Measurements from ENCODE around the gene RASAL3. TPM values are rescaled to one million over a fixed set of nuclear protein-coding genes. Genes with fewer than 3 reads are reported as not detected.

Gene RASAL3
- polyA plus RNA-seq, 2 of the 4 experiments (the other 2 are of a cell fraction) = not detected

DNA sequence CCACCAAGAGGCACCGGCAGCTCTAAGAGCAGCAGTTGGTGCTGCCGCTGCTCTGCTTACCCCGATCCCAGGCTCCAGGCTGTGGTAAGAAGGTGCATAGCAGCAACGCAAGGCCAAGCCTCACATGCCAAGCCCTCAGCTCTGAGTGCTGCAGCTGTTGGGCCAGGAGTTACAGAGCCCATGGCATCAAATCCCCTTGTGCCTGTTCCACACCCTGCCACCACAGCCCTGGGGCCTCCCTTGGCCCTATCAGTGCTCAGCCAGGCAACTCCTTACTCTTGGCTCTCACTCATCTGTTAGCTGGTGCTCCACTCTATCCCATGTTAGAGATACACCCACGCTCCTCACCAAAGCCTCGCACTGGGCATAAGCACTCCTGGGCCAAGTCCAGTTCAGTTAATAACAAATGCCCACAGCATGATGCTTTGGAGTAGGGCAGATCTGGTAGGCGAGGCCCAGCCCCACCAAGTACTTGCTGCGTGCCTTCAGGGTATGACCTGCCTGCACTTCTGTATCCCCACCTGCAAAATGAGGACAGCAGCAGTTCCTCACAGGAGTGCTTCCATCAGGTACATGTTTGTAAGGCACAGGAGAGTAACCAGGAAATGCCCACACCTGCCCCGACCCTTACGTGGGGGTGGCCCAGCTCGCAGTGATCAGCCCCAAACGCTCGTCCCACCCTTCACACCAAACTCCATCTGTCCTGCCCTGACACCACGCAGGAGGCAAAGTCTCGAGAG lies 61.8 kb downstream of the RASAL3 start:
- TF ChIP-seq ZC3H11A (IDR thresholded peaks at IDR 0.05) (no peak), MAZ (IDR thresholded peaks at IDR 0.05; ENCODE audit: borderline replicate concordance, low read depth, low read length) (no peak), RFX5 (IDR thresholded peaks at IDR 0.05) (no peak), RCOR1 (IDR thresholded peaks at IDR 0.05; ENCODE audit: low read depth, low read length) (no peak), POLR2AphosphoS2 (conservative IDR thresholded peaks at IDR 0.05; ENCODE audit: low read length) (no peak), EHF (CRISPR knock-in tag; IDR thresholded peaks at IDR 0.05) (no peak), JUNB (IDR thresholded peaks at IDR 0.05) (no peak), NFE2L2 (conservative IDR thresholded peaks at IDR 0.05; ENCODE audit: low read length) (no peak), TFCP2L1 (CRISPR knock-in tag; IDR thresholded peaks at IDR 0.05) (no peak), HOXA7 (CRISPR knock-in tag; IDR thresholded peaks at IDR 0.05) (no peak), PHF8 (IDR thresholded peaks at IDR 0.05; ENCODE audit: borderline replicate concordance, low read depth) (no peak), ESRRA (IDR thresholded peaks at IDR 0.05; ENCODE audit: borderline replicate concordance, low read length) (no peak), TP53 (CRISPR knock-in tag; IDR thresholded peaks at IDR 0.05) (no peak), FOXS1 (CRISPR knock-in tag; IDR thresholded peaks at IDR 0.05) (no peak), CBX2 (IDR thresholded peaks at IDR 0.05; ENCODE audit: borderline replicate concordance, low read depth) (no peak), MAFK (IDR thresholded peaks at IDR 0.05; ENCODE audit: partially characterized antibody) (no peak)
- TF ChIP-seq, protein P1, sequence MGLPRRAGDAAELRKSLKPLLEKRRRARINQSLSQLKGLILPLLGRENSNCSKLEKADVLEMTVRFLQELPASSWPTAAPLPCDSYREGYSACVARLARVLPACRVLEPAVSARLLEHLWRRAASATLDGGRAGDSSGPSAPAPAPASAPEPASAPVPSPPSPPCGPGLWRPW (IDR thresholded peaks at IDR 0.05) = no peak
- TF ChIP-seq, protein P2, sequence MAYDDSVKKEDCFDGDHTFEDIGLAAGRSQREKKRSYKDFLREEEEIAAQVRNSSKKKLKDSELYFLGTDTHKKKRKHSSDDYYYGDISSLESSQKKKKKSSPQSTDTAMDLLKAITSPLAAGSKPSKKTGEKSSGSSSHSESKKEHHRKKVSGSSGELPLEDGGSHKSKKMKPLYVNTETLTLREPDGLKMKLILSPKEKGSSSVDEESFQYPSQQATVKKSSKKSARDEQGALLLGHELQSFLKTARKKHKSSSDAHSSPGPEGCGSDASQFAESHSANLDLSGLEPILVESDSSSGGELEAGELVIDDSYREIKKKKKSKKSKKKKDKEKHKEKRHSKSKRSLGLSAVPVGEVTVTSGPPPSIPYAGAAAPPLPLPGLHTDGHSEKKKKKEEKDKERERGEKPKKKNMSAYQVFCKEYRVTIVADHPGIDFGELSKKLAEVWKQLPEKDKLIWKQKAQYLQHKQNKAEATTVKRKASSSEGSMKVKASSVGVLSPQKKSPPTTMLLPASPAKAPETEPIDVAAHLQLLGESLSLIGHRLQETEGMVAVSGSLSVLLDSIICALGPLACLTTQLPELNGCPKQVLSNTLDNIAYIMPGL (CRISPR knock-in tag; IDR thresholded peaks at IDR 0.05; ENCODE audit: borderline replicate concordance) = no peak
- TF ChIP-seq, protein P3, sequence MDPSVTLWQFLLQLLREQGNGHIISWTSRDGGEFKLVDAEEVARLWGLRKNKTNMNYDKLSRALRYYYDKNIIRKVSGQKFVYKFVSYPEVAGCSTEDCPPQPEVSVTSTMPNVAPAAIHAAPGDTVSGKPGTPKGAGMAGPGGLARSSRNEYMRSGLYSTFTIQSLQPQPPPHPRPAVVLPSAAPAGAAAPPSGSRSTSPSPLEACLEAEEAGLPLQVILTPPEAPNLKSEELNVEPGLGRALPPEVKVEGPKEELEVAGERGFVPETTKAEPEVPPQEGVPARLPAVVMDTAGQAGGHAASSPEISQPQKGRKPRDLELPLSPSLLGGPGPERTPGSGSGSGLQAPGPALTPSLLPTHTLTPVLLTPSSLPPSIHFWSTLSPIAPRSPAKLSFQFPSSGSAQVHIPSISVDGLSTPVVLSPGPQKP (IDR thresholded peaks at IDR 0.05; ENCODE audit: low read depth, low read length) = no peak
- H3K4me1 ChIP-seq = no peaks in the 10 kb centered on the region
- POLR2A ChIA-PET = no interaction called here
- no peak overlapping the region for H3K4me2 ChIP-seq
- H3K9me3 ChIP-seq = no peaks in the 10 kb centered on the region
- no peak for DNase-seq (ENCODE audit: low read depth in 1 of 2, low spot score in 1 of 2)
- no peak overlapping the region for H3K4me3 ChIP-seq
- 94% methylated on average over 14 of the region's 15 CpGs for WGBS (ENCODE audit: missing lambda C conversion rate)
- FAIRE-seq = no peak
- H3K27ac ChIP-seq = no peak overlapping the region
- ATAC-seq = no peak
- CTCF ChIA-PET = interaction anchor here (1.0 kb wide), 1 partner anchor 10 kb away, joined by 3 read pairs; no protein-coding TSS in a partner anchor

Small RNA genes lying within 50 kb of the gene (small RNA-seq; reads per million reads assigned to genes)
- gene MIR1470 = 0 reads per million in 6 experiments

Other genes starting within 250 kb of the RASAL3 start
- 0.12 and 0.29 TPM in 2 replicates for gene EPHX3, start 232.1 kb downstream of the RASAL3 start, polyA plus RNA-seq (2011; rRNA removed)
- 0.05 to 0.08 TPM (median 0.08 TPM) in 3 replicates for gene EPHX3, start 232.1 kb downstream of the RASAL3 start, polyA plus RNA-seq (2017; fragmentation: RNase III; extraction: RNeasy Plus Mini Kit Qiagen cat#74134 plus additional on column Dnase treatment)
- gene BRD4, start 132.0 kb downstream of the RASAL3 start, polyA plus RNA-seq (2011; rRNA removed) = 8.3 and 11.8 TPM in 2 replicates
- gene BRD4, start 132.0 kb downstream of the RASAL3 start, polyA plus RNA-seq (2017; fragmentation: RNase III; extraction: RNeasy Plus Mini Kit Qiagen cat#74134 plus additional on column Dnase treatment) = 22.5 to 23.3 TPM (median 23.1 TPM) in 3 replicates
- gene AKAP8, start 84.8 kb downstream of the RASAL3 start, polyA plus RNA-seq (2011; rRNA removed) = 13.5 and 16.2 TPM in 2 replicates
- gene AKAP8, start 84.8 kb downstream of the RASAL3 start, polyA plus RNA-seq (2017; fragmentation: RNase III; extraction: RNeasy Plus Mini Kit Qiagen cat#74134 plus additional on column Dnase treatment) = 16.2 to 17.7 TPM (median 17.3 TPM) in 3 replicates
- 28.4 and 40.3 TPM in 2 replicates for gene AKAP8L, start 45.6 kb downstream of the RASAL3 start, polyA plus RNA-seq (2011; rRNA removed)
- gene AKAP8L, start 45.6 kb downstream of the RASAL3 start, polyA plus RNA-seq (2017; fragmentation: RNase III; extraction: RNeasy Plus Mini Kit Qiagen cat#74134 plus additional on column Dnase treatment) = 37.6 to 43.3 TPM (median 42.9 TPM) in 3 replicates
- gene WIZ, start 14.6 kb downstream of the RASAL3 start, polyA plus RNA-seq (2011; rRNA removed) = 3.7 and 4.6 TPM in 2 replicates
- gene WIZ, start 14.6 kb downstream of the RASAL3 start, polyA plus RNA-seq (2017; fragmentation: RNase III; extraction: RNeasy Plus Mini Kit Qiagen cat#74134 plus additional on column Dnase treatment) = 13.4 to 16.5 TPM (median 15.1 TPM) in 3 replicates
- gene PGLYRP2, start 15.0 kb upstream of the RASAL3 start, polyA plus RNA-seq (2011; rRNA removed) = not detected in 2 replicates
- gene PGLYRP2, start 15.0 kb upstream of the RASAL3 start, polyA plus RNA-seq (2017; fragmentation: RNase III; extraction: RNeasy Plus Mini Kit Qiagen cat#74134 plus additional on column Dnase treatment) = not detected in 3 replicates
- gene CYP4F22, start 44.0 kb upstream of the RASAL3 start, polyA plus RNA-seq (2011; rRNA removed) = not detected in 2 replicates
- gene CYP4F22, start 44.0 kb upstream of the RASAL3 start, polyA plus RNA-seq (2017; fragmentation: RNase III; extraction: RNeasy Plus Mini Kit Qiagen cat#74134 plus additional on column Dnase treatment) = 0.05 TPM in 1 of 3 replicates, not detected in the others
- gene CYP4F8, start 150.7 kb upstream of the RASAL3 start, polyA plus RNA-seq (2011; rRNA removed) = not detected in 2 replicates
- not detected in 3 replicates for gene CYP4F8, start 150.7 kb upstream of the RASAL3 start, polyA plus RNA-seq (2017; fragmentation: RNase III; extraction: RNeasy Plus Mini Kit Qiagen cat#74134 plus additional on column Dnase treatment)
- gene CYP4F3, start 176.4 kb upstream of the RASAL3 start, polyA plus RNA-seq (2011; rRNA removed) = 32.2 and 33.2 TPM in 2 replicates
- gene CYP4F3, start 176.4 kb upstream of the RASAL3 start, polyA plus RNA-seq (2017; fragmentation: RNase III; extraction: RNeasy Plus Mini Kit Qiagen cat#74134 plus additional on column Dnase treatment) = 7.1 to 10.4 TPM (median 8.9 TPM) in 3 replicates
- gene CYP4F12, start 208.5 kb upstream of the RASAL3 start, polyA plus RNA-seq (2011; rRNA removed) = 12.8 and 12.9 TPM in 2 replicates
- gene CYP4F12, start 208.5 kb upstream of the RASAL3 start, polyA plus RNA-seq (2017; fragmentation: RNase III; extraction: RNeasy Plus Mini Kit Qiagen cat#74134 plus additional on column Dnase treatment) = 5.0 to 6.3 TPM (median 5.6 TPM) in 3 replicates